AG04450 (cell line): Measurements from ENCODE around the gene CHMP2A. TPM values are rescaled to one million over a fixed set of nuclear protein-coding genes. Genes with fewer than 3 reads are reported as not detected.
A peak's percentile ranks its signal among the peaks of the same experiment; 100 is the strongest.

Source experiments
- CTCF ChIA-PET: fragments of 300-600, 350-600 bp; formaldehyde crosslinking; extraction: SDS; loops from one replicate; lab custom pipeline; 2022; ENCODE audit warnings: antibody characterized with exemption, inconsistent platforms; lab: Charles Lee
- POLR2A ChIA-PET: fragments of 350-600 bp; formaldehyde crosslinking; extraction: SDS; loops from one replicate; lab custom pipeline; 2021; ENCODE audit warnings: antibody characterized with exemption, inconsistent platforms; lab: Yijun Ruan, JAX
- DNase-seq: peaks from one replicate; pipeline ENCODE4 v3.0.0-alpha.2; 2011; ENCODE audit warnings: low read depth, low spot score
- H3K27ac ChIP-seq: one replicate; pipeline ENCODE4 v1.5.1; 2012; ENCODE audit warnings: low read depth, low read length, control low read depth
- H3K27me3 ChIP-seq: one replicate; pipeline ENCODE4 v1.6.0; 2012; ENCODE audit warnings: low read length; ENCODE audit not compliant: control insufficient read depth, insufficient read depth
- H3K4me3 ChIP-seq: 2 replicates; pipeline ENCODE4 v1.5.1; 2011; ENCODE audit warnings: mild to moderate bottlenecking, low read depth, low read length, control low read depth
- H3K9me3 ChIP-seq: 2 replicates; pipeline ENCODE4 v1.5.1; 2012; ENCODE audit warnings: low read length; ENCODE audit not compliant: control insufficient read depth, insufficient read depth
- CTCF ChIP-seq: IDR thresholded peaks from 2 replicates; pipeline ENCODE4 v1.5.1; 2011; ENCODE audit warnings: low read depth, low read length, control low read depth, inconsistent platforms
- polyA plus RNA-seq: library from polyadenylated mRNA; depleted of rRNA; stranded (reverse); fragments of >200 nt; gene quantifications from 2 replicates; pipeline ENCODE4 v1.2.3, GENCODE V29; 2011

CHMP2A gene
- polyA plus RNA-seq, 1 experiment = 173 TPM

GRCh38 chr19:58575183-58576041, 20.5 kb upstream of the CHMP2A start:
- Histone ChIP-seq H3K9me3 (no peaks in the 10 kb centered on the region; the same call in 1 of the 2 replicates), H3K27ac (peak overlapping the region; percentile 94), H3K4me3 (peak overlapping the region; percentile 81), H3K27me3 (no peaks in the 10 kb centered on the region)
- ChIA-PET POLR2A (interaction anchor here (0.6 to 1.9 kb wide), 7 partner anchors 10 to 187 kb away, joined by 3 to 11 read pairs (median 3); partner anchors contain the start of genes CHMP2A, TRIM28 and ZBTB45), CTCF (no interaction called here)
- peak; percentile 75 for DNase-seq
- peak; percentile 4; the same call in 1 of the 2 replicates for TF ChIP-seq CTCF

- CTCF ChIA-PET = no interaction called here
Observed at GRCh38 chr19:58573658-58574164, 18.8 kb upstream of the CHMP2A start.

GRCh38 chr19:58572818-58573657, 18.1 kb upstream of the CHMP2A start, which contains the start of gene MZF1:
TSS of gene MZF1 (minus strand) at chr19:58573335. CDS start at chr19:58571389, 1,946 bp downstream.
- POLR2A ChIA-PET = interaction anchor here (1.3 to 2.4 kb wide), 2 partner anchors 14 to 53 kb away, joined by 3 to 12 read pairs; partner anchors contain the start of genes UBE2M and ZBTB45
- Histone ChIP-seq H3K27me3 (no peaks in the 10 kb centered on the region), H3K9me3 (no peaks in the 10 kb centered on the region; the same call in 1 of the 2 replicates), H3K27ac (peak within 1 kb of the TSS; percentile 94), H3K4me3 (peak within 1 kb of the TSS; percentile 96)
- 0 out of 2 replicates have a peak, but pooled peaks have one; percentile 25 for TF ChIP-seq CTCF
- DNase-seq = peak; percentile 100
- CTCF ChIA-PET = no interaction called here

More at GRCh38 chr19:58573658-58574164, 18.8 kb upstream of the CHMP2A start:
- no peaks in the 10 kb centered on the region for H3K27me3 ChIP-seq
- DNase-seq = no peak
- peak overlapping the region; percentile 94 for H3K27ac ChIP-seq
- peak overlapping the region; percentile 96 for H3K4me3 ChIP-seq
- no peak for TF ChIP-seq CTCF
- no peaks in the 10 kb centered on the region; the same call in 1 of the 2 replicates for H3K9me3 ChIP-seq
- POLR2A ChIA-PET = no interaction called here

GRCh38 chr19:58572026-58572817, 17.3 kb upstream of the CHMP2A start:
- CTCF ChIA-PET = no interaction called here
- POLR2A ChIA-PET = interaction anchor here (0.6 to 2.4 kb wide), 4 partner anchors 10 to 971 kb away, joined by 3 to 12 read pairs (median 3); partner anchors contain the start of genes UBE2M and ZBTB45
- H3K27ac ChIP-seq = peak overlapping the region; percentile 94
- no peak for DNase-seq
- peak overlapping the region; percentile 96 for H3K4me3 ChIP-seq
- H3K9me3 ChIP-seq = no peaks in the 10 kb centered on the region; the same call in 1 of the 2 replicates
- no peaks in the 10 kb centered on the region for H3K27me3 ChIP-seq
- no peak for TF ChIP-seq CTCF
